NCI-H446 treated with DMSO at 0.1 percent for 48 hours (cell line): ENCODE data around the gene SULT2A1.
"Not testable (repeated sequence)": the region's sequence is repeated elsewhere in the genome, so short reads cannot be mapped to it uniquely, and the experiment has no call there.

Source experiments
- DNase-seq: peaks from one replicate; lab custom pipeline; 2025; lab: John Stamatoyannopoulos, UW

Gene SULT2A1, protein sequence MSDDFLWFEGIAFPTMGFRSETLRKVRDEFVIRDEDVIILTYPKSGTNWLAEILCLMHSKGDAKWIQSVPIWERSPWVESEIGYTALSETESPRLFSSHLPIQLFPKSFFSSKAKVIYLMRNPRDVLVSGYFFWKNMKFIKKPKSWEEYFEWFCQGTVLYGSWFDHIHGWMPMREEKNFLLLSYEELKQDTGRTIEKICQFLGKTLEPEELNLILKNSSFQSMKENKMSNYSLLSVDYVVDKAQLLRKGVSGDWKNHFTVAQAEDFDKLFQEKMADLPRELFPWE

DNA sequence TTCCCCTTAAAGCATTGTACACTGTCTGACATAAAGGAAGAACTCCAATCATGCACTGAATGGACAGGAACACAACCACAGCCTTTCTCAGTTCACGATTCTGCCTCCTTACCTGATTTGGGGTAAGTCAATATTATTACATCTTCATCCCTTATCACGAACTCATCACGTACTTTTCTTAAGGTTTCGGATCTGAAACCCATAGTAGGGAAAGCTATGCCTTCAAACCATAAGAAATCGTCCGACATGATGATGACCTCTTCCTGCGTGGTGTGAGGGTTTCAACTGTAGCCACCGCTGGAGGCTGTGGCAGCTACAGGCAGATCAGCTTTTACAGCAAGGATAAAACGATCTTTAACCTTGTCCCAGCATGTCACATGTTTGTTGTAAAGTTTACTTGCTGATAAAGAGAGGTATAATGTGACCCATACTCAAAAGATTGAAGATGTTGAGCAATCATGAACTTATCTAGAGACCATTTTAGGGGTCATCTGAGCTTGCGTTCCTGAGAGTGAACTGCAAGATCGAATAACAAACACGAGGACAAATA, at the start of gene SULT2A1:
Gene SULT2A1 (minus strand): TSS at position 306 of the 550 bp plus-strand sequence. CDS start 58 bp downstream, at position 248.
- no peak for DNase-seq

DNA sequence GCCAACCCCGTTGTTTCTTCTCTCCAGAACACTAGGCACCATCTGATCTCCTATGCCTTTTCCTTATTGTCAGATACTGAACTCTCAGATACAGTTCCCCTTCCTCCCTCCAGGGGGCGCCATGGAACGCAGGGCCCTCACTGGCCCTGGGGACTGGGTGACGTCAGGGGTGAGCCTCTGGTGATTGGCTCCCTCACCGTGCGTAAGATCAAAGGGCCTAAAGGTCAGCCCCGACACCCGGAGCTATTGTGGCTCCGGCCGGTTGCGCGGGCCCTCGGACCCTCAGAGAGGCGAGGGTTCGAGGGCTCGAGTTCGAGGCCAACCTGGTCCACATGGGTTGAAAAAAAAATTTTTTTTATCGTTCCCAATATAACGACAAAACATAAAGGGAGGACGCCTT, 42.5 kb upstream of the SULT2A1 start:
- DNase-seq = not testable (repeated sequence)

DNA sequence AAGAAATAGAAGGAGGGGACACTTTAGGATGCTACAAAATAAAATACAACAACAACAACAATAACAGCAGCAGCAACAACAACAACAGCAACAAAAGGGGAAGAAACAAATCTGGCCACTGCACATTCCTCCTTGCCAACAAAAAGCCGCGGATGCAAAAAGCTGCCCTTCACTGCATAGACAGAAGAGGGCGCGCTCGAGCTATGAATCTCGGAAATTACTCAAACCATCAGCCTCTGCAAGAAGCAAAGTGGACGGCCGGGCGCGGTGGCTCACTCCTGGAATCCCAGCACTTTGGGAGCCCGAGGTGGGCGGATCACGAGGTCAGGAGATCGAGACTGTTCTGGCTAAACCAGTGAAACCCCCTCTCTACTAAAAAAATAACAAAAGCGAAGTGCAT, 34.0 kb upstream of the SULT2A1 start:
- DNase-seq = not testable (repeated sequence)

DNA sequence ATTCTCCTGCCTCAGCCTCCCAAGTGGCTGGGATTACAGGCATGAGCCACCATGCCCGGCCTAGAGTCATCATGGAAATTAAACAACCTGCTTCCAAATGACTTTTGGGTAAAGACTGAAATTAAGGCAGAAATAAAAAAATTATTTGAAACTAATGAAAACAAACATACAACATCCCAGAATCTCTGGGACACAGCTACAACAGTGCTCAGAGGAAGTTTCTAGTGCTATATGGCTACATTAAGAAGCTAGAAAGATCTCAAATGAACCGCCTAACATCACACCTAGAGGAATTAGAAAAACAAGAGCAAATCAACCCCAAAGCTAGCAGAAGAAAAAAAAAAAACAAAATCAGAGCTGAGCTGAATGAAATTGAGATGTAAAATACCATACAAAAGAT, 24.1 kb upstream of the SULT2A1 start:
- not testable (repeated sequence) for DNase-seq

DNA sequence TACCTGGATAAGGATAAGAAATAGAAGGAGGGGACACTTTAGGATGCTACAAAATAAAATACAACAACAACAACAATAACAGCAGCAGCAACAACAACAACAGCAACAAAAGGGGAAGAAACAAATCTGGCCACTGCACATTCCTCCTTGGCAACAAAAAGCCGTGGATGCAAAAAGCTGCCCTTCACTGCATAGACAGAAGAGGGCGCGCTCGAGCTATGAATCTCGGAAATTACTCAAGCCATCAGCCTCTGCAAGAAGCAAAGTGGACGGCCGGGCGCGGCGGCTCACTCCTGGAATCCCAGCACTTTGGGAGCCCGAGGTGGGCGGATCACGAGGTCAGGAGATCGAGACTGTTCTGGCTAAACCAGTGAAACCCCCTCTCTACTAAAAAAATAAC, 23.2 kb upstream of the SULT2A1 start:
- DNase-seq = not testable (repeated sequence)

DNA sequence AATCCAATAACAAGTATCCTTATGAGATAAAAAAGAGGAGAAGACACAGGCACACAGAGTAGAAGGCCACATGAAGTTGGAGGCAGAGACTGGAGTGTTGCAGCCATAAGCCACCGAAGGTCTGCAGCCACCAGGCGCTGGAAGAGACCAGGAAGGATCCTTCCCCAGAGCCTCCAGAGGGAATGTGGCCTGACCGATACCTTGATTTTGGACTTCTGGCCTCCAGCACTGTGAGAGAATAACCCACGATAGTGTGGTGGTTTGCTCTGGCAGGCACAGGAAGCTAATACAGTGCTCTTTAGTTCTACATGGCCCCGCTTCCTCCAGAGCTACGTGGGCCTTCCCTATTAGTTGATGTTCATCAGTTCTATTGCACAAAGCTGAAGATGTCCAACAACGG, 15.3 kb upstream of the SULT2A1 start:
- no peak for DNase-seq

DNA sequence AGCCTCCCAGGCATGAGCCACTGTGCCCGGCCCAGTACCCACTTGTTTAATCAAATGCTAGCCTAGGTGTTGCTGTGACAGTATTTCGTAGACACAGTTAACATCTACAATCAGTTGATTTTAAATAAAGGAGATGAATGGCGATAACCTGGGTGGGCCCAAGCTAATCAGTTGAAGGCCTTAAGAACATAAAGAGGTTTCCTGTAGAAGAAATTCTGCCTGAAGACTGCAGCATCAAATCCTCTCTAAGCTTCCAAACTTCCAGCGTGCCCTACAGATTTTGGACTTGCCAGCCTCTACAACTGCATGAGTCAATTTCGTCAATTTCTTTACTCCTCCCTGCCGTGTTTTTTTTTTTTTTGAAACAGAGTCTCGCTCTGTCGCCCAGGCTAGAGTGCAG, 13.2 kb upstream of the SULT2A1 start:
- no peak for DNase-seq

DNA sequence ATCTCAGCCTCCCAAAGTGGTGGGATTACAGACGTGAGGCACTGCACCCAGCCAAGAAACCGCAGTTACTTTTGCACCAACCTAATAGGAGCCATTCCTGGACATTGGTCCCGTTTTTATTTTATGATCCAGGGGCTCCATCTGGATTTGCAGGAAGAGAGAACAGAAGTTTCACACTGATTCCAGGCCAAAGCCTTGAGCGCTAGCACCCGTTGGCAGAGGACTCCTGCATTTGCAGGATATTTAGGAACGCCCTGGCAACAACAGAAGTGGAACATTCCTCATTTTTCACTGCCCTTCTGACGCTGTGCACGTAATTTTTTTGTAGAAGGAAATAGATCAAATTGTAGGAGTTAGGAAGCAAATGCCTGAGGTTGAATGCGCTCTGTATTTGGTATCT, 11.7 kb upstream of the SULT2A1 start:
- DNase-seq = no peak

DNA sequence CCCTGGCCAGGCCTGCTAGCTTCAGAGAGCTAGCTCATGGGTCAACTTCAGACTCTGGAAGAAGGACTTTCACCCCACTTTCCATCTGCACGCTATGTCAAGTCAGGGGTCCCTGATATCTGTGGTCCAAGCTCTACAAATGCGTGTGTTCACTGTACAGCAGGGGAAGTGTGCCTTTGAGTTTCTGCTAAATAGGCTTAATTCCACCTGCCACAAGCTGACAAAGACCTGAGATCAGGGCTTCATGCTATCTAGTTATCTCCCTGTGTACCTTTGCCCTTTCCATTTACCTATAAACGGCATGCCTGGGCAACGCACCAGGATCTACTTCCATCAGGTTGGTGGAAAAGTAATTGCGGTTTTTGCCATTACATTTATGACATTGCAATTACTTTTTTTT, 10.7 kb upstream of the SULT2A1 start:
- DNase-seq = no peak

DNA sequence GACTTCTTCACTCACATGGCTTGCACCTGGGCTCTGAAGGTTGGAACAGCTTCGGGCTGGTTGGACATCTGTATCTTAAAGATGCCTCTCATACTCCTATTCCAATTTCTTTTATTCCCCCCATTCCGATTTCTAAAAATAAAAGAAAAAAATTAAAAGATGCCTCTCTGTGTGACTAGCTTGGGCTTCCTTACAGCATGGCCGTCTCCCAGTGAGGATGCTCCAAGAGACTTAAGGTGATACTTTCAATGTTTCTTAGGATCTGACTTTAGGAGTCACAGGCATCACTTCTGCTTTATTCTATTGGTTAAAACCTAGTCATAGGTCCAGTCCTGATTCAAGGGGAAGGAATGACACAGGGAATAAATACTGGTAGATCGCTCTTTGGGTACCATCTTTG, 9.9 kb upstream of the SULT2A1 start:
- DNase-seq = no peak

DNA sequence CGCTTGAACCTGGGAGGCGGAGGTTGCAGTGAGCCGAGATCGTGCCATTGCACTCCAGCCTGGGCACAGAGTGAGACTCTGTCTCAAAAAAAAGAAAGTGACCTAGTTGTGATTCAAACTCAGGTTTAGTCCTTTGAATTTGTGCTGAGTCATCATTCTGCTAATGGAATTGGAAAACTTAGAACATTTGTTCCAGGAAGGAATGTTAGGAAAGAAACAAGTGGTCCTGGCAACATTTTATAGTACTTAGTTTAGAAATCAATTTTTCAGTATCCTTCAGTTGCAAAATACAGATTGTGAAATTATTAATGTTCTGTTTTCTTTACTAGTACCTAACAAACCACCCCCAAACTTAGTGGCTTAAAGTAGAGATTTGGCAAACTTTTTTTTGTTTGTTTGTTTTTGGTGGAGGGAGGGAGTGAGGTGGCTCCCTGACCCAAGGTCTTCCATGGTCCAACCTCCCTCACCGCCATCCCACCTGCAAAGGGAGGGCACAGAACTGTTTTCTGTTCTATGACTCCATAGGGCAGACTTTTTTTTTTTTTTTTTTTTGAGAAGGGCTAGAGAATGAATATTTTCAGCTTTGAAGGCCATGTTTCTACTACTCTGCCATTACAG, 9.2 kb upstream of the SULT2A1 start:
- DNase-seq = no peak

DNA sequence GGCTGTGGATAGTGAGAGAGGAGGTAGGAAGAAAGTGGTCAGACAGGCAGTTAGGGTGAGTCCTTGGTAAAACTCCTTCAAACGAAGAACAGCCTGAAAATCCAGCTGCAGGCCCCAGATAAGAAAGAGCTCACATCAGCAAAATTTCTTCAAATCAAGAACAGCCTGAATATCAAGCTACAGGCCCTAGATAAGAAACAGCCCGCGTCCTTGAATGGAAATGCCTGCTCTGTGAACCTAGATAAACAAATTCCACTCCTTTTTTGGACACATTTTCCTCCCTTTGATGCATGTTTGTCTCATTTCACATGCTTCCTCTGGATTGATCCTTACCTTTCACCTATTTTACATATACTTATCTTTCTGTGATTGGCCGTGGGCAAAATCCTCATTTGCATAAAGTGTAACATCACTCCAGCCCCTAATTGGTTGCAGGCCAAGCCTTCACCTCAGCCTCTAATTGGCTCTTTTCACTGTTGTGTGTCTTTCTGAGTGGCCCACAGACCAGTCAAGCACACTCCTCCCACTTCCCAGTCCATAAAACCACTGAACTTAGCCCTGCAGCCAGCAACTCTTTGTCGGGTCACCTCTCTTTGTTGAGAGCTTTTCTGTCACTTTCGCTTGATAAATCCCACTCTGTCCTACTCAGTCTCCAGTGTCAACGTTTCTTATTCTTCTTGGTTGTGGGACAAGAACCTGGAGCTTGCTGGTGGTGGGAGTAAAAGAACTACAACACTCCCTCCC, 6.0 kb upstream of the SULT2A1 start:
- no peak for DNase-seq

DNA sequence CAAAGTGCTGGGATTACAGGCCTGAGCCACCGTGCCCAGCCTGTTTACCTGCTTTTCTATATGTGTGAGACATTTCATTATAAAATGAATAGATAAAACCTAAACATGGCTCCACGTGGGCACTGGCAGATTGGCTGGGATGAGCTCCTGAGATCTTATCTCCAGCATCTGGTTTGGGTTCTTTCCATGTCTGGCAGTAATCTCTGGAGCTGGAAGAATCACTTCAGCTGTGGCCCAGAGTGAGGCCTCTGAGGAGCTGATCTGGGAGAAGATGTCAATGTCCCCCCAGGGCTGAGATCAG, 5.5 kb upstream of the SULT2A1 start:
- DNase-seq = no peak

DNA sequence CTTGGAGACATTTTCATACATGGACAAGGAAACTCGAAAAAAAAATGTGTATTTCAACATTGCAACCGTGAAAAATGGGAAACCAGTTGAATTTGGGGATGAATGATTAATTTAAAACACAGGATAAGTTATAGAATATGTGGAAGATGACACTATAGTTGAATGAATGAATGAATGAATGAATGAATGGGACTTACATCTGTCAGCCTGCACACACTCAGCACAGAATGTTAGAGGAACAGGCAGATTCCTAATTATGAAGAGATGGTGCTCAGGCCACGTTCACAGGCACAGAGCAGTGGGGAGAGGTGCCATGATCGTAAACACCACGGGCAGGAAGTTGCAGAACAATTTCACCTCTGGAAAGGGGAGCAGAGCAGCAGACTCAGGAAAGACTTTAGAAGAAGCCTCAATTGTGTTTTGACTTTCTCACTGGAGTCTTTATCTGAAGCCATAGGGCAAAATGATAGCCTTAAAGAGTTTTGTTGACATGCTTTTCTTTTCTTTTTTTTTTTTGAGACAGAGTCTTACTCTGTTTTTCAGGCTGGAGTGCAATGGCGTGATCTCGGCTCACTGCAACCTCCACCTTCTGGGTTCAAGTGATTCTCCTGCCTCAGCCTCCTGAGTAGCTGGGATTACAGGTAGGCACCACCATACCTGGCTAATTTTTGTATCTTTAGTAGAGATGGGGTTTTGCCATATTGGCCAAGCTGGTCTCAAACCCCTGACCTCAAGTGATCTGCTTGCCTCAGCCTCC, 4.9 kb upstream of the SULT2A1 start:
- DNase-seq = no peak

DNA sequence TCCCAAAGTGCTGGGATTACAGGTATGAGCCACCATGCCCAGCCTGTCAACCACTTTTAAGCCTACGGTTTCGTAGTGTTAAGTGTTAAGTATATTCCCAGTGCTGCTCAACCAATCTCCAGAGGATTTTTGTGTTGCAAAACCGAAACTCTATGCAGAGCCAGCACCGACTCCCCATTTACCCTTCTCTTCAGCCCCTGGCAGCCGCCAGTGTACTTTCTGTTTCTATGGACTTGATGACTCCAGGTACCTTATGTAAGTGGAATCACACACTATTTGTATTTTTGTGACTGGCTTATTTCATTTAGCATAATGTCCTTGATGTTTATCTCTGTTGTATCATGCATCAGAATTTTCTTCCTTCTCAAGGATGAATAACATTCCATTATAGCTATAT, 1.1 kb downstream of the SULT2A1 start:
- DNase-seq = no peak

DNA sequence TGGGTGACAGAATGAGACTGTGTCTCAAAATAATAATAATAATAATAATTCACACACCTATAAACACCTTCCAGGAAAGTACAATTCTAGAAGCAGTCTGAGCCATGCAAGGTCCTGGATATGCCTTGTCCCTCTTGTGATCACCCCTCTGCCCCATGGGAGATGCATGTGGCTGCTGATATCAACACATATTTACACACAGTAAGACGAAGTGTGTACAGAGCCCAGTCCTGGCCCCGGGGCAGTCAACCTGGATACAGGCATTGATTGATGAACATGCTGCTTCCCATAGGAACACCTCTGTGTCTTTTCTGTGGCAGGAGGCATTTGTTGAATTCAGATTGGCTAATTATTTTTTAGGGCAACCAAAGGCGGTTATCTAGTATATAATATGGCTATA, 3.2 kb downstream of the SULT2A1 start:
- no peak for DNase-seq

DNA sequence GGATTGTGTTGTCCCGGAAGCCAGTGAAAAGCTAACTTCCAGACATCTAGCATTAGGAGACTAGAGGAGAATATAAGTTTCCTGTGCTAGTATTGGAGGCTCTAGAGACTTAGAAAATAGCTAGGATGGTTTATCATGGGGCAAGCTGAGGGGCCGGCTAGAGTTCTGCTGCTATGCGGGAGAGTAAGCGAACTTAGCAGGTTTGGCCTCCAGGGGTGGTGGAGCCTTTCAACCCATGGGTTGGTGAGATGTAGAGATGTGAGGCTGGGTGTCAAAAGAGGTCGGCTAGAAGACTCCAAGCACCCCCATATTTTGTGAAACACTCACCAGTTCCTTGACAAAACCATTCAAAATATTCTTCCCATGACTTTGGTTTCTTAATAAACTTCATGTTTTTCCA, 4.4 kb downstream of the SULT2A1 start:
- no peak for DNase-seq

DNA sequence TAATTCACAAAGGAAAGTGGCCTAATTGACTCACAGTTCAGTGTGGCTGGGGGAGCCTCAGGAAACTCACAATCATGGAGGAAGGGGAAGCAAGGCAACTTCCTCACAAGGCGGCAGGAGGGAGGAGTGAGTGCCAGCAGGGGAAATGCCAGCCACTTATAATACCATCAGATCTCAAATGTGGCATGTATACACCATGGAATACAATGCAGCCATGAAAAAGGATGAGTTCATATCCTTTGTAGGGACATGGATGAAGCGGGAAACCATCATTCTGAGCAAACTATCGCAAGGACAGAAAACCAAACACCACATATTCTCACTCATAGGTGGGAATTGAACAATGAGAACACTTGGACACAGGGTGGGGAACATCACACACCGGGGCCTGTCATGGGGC, 6.7 kb downstream of the SULT2A1 start:
- DNase-seq = not testable (repeated sequence)

DNA sequence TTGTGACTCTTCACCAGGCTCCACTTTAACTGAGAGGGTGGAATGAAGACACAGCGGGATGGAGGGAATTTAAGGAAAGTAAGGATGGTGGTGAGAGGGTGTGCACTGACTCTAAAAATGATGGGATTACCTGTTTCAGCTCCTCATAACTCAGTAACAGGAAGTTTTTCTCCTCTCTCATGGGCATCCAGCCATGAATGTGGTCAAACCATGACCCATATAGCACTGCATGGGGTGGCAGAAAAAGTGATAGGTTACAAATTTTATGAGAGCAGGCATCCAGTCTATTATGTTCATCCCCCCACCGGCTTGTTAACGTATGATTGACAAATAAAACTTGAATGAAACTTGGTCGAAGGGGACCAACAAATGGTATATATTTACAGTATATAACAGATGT, 7.2 kb downstream of the SULT2A1 start:
- no peak for DNase-seq

DNA sequence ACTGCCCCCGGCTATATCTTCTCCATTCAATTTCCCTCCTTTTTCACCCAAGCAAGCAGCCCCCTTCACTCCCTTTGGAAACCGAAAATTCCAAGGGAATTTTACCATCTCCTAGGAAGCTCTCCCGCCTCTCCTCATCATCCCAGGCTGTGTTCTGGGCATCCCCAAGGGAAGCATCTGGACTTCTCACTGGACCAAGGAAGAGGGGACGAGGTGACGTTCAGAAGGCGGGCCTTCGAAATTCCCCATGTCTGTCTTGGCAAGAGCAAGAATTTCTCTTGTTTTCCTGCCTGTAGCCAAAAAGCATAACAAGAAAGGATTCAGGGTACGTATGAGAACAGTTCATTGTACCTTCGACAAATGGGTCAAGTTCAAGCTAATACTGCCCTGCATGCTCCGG, 20.9 kb downstream of the SULT2A1 start:
- DNase-seq = no peak

DNA sequence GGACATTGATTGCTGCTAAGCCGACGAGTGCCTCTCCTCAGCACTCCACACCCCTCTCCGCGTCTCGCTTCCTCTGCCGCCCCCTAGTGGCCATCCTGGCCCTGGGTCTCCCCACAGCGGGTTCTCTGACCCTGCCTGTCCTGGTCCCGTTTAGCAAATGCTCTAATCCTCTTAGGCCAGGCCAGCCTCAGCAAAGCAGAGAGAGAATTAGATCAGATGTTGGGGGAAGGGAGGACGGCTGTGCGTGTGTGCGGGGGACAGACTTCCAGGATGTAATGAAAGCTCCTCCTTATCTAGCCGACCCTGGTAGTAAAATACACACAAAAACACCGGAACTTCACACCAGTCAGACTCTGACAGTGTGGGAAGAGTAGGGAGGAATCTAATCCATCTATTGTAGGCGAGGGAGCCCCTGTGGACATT, 22.6 kb downstream of the SULT2A1 start:
- DNase-seq = peak; percentile 25

DNA sequence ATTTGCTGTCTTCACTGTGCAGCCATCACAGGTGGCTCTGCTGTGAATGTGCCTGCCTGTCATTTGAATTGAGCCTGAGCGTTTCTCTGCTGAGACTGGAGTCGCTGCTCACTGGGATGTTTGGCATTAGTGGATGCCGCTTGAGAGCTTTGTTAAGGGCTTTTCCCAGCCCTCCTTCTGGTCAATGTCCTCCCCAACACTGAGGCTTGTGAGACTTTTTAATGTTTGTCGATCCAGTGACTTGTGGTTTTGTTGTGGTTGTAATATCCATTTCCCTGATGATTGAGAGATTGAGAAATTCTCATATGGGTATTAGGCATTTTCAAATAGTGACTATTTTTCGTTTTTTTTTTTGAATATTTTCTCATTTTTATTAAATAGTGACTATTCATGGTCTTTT, 24.5 kb downstream of the SULT2A1 start:
- no peak for DNase-seq
